Anterior cingulate cortex (tissue), 58 donors: ENCODE data around the gene METAP1D.
A peak's percentile ranks its signal among the peaks of the same experiment; 100 is the strongest.
"Not testable (repeated sequence)": the region's sequence is repeated elsewhere in the genome, so short reads cannot be mapped to it uniquely, and the experiment has no call there.

Experiments used
- DNase-seq, 58 donors: peaks; one replicate each; lab custom pipeline; 2025; lab: John Stamatoyannopoulos, UW

Gene METAP1D

DNA sequence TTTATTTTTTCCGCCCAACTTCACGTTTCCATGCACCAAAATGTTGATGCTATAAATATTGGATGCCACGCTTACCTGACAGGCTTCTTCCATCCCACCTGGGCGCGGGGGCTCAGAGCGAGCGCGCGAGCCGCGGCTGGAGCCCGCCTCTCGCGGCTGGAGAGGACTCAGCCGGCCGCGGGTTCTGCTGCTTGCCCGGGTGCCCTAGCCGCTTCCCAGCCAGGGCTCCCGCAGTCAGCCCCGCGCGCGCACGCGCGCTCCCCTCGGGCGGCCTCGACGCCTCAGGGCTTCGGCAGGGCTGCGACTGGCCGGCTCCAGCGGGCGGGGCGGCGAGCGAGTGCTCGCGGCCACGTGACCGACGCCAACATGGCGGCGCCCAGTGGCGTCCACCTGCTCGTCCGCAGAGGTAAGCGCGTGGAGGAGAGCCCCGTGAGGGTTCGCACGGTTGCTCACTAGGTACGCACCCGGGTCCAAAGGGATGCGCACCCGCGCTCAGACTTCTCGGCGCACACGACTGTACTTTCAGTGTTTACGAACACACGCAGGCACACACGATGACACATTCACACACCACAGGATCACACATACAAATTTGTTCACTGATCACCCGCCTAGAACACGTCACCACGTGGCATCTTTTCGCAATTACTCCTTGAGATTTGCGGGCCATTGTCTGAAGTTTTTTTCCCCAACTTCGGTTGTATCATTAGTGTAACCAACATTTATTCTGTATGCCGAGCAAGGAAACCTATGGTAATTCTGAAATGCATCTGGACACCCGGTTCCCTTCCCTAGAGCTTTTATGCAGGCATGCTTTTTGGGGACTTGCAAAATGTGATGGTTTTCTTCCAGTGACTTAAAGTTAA lies at the start of gene METAP1D:
Gene METAP1D (plus strand): TSS at position 350 of the 866 bp plus-strand sequence. CDS start 17 bp downstream, at position 367.
- peak; percentile 12 to 96 (median 88) for DNase-seq

DNA sequence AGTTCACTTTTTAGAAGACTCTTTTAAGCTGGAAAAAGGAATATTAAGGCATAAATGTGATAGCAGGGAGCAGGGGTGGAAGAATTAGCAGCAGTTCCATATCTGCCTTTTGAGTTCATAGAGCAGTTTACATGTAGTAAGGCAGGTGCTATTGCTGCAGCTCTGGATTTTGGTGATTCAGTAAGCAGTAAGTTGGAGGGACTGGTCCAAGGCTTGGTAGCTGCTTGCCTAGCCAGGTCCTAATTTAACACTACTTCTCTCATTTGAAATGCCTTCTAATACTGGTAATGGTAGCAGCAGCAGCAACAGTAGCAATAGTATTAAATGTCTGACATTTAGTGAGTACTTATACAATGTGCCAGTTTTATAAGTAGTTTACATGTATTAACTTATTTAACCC lies 47.5 kb upstream of the METAP1D start:
- DNase-seq = no peak

DNA sequence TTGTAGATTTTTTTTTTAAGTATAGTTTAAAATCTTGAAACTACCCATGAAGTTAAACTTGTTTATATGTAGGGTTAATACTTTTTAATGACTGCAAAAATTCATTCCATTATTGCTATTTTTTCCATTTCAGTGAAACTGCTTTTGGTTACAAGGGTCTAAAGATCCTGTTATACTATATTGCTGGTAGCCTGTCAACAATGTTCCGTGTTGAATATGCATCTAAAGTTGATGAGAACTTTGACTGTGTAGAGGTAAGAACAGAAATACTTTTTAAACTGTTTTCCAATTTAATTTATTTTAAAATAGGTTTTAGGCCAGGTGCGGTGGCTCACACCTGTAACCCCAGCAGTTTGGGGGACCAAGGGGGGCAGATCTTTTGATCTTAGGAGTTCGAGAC lies 47.0 kb upstream of the METAP1D start:
- no peak for DNase-seq

DNA sequence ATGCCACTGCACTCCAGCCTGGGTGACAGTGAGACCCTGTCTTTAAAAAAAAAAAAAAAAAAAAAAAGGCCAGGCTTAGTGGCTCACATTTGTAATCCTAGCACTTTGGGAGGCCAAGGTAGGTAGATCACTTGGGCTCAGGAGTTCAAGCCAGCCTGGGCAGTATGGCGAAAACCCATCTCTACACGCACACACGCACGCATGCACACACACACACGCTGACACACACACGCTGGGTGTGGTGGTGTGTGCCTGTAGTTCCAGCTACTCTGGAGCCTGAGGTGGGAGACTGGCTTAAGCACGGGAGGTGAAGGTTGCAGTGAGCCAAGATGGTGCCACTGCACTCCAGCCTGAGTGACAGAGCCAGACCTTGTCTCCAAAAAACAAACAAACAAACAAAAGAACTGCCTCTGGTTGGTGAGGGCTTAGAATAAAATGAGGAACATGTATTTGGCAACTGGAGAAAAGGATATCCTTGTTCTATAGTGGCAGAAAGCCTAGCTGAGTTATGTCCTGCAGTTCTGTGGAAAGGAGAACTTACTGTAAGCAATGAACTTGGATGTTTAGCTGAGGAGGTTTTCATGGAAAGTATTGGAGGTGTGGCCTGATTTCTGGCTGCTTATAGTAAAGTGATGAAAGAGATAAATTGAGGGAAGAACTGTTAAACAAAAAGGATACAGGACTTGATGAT lies 43.5 kb upstream of the METAP1D start:
- DNase-seq = peak in 1 of 58 donors; percentile 7

DNA sequence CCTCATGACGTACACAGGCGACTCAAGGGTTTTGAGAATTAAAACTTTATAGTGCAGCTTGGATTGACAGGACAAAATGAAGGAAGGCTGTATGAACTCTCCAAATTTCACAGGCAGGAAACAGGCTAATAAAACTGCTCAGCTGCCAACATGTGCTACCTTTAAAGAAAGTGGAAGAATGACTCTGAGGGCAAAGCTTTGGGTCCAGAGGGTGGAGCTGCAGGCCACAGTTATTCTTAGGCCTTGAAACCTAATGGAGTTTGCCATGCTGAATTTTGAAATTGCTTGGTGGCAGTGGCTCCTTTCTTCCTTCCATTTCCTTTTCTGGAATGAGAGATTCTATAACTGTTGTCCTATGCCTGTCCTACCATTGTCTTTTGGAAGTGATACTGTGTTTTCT lies 42.7 kb upstream of the METAP1D start:
- DNase-seq = no peak

DNA sequence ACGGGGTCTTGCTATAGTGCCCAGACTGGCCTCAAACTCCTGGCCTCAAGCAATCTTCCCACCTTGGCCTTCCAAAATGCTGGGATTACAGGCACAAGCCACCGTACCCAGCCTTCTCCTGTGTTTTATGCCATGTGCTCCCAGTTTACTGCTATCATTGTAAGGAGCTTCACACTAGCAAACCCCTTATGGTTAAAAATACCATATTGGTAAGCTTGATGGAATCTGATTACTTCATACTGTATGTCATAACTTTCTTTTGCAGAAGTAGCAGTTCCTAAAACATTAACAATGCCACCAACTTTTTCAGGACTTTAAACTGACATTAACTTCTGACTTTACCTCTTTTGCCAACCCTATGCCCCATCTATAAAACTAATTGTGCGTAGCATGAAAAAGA lies 41.3 kb upstream of the METAP1D start:
- DNase-seq = no peak

DNA sequence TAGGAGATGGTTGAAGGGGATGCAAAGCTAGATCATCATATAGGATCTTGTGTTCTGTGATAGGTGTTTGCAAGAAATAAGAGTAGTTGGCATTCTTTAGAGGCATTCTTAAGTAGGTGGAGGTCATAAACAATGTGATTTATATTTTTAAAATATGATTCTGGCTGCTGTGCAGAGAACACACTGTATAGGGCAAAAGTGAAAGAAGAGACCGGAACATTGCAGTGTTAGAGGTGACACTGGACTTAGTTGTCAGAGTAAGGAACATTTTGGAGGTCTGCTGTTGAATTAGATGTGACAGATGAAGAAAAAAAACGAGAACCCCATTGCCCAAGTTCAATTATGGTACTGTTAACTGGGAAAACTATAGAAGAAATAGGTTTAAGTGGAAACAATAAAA lies 39.8 kb upstream of the METAP1D start:
- no peak for DNase-seq

DNA sequence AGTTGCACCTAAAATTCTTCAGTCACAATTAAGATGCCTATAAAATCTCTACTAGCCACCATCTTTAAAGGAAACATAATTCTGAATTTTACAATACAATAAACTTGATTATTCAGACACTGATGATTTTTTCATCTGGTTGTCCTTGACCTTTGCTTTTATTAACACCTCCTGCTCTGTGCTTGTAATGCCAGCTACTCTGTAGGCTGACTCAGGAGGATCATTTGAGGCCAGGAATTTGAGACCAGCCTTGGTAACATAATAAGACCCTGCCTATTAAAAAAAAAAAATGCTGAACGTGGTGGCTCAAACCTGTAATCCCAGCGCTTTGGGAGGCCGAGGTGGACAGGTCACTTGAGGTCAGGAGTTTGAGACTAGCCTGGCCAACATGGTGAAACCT lies 39.2 kb upstream of the METAP1D start:
- DNase-seq = no peak

DNA sequence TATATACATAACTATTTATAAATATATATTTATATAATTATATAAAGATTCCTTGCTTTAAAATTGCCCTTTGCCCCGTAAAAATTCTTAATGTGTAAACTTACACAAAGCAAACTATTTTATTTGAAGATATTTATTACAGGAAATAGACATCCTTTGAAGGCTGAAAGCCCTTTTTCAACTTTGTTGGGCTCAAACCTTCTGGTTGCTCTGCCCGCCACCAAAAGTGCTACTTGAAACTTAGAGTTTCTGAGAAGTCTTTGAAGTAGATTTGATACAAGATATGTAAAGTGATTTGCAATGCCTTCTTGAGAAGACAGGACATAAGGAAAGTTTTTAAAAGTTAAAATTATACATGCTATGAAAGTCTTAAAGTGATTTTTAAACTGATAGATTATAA lies 36.6 kb upstream of the METAP1D start:
- DNase-seq = no peak

DNA sequence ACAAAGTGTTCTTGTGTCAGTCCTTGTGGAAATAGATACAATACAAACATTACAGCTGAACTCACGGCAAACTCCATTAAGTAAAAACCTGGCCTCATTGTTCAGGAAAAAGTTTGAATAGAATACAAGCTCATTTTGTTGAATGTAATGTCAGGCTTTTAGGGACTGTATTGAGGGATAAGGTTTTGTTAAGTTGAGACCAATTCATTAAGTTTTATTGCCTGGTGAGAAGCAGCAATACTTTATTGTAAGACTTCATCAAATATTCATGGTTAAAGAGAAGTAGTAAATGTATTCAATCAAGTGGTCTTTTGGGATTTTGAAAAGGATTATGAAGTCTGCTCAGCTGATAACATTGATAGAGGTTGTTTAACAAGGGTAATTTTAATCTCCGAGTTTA lies 35.4 kb upstream of the METAP1D start:
- no peak for DNase-seq

DNA sequence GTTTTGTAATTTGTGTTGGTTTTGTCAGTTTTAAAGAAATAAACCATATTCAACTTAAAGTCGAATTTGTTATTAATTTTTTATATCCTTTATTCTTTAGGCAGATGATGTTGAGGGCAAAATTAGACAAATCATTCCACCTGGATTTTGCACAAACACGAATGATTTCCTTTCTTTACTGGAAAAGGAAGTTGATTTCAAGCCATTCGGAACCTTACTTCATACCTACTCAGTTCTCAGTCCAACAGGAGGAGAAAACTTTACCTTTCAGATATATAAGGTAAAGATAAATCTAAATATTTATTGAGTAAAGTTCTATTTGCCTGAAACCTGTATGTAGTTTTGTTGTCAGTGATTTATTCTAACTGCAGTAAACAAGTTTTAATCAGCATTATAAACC lies 34.5 kb upstream of the METAP1D start:
- no peak for DNase-seq

DNA sequence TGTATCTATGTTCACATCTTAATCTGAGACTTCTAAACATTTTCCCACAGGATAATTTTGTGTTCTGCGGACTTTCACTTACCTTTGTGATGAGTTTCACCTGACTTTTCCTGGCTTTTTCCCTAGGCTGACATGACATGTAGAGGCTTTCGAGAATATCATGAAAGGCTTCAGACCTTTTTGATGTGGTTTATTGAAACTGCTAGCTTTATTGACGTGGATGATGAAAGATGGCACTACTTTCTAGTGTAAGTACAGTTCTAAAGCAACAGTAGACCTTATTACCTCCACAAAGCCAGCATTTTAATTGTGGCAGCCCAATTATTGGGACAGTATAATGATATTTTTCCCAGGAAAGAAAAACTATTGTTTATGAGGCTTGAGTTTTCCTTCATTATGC lies 34.1 kb upstream of the METAP1D start:
- no peak for DNase-seq

DNA sequence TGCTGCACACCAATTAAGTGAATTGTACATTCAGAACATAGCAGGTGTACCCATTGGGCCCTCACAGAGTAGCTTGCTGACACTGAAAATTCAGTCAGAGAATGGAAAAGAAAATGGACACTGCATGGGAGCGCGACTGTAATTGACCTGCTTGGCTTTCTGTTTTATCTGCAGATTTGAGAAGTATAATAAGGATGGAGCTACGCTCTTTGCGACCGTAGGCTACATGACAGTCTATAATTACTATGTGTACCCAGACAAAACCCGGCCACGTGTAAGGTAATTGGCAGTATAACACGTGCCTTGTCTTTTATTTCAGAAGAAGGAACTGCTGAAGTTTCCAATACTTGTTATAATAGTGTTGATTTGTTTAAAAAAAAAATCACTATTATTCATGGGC lies 33.5 kb upstream of the METAP1D start:
- no peak for DNase-seq

DNA sequence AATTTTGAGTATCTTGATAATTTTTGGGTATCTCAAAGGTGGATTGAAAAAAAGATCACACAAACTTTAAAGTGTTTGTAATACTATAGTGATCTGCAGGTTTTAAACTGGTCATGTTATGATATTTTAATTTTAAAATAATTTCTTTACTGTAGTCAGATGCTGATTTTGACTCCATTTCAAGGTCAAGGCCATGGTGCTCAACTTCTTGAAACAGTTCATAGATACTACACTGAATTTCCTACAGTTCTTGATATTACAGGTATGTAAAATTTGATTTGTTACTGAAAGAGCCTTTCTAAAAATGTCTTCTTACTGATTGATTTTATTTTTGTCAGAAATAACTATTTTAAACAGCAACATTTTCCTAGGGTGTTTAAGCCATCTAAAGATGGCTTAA lies 33.1 kb upstream of the METAP1D start:
- DNase-seq = no peak

DNA sequence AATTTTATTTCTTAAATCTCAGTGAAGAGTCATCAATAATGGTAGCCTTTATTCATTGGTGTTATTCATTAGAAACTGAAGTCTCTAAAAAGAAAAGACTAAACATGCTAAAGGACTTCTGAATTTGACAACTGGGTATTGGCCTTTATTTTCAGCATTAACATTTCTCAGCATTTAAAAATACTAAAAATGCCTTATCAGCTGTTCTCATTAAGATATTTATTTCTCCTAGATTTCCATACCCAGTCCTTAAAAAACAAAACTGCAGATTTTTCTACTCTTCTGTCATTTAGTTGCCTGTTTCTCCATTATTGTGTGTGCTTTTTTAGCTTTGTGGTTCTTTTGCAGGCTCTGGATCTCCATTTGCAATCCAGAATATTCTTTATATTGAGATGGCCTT lies 31.2 kb upstream of the METAP1D start:
- DNase-seq = no peak

DNA sequence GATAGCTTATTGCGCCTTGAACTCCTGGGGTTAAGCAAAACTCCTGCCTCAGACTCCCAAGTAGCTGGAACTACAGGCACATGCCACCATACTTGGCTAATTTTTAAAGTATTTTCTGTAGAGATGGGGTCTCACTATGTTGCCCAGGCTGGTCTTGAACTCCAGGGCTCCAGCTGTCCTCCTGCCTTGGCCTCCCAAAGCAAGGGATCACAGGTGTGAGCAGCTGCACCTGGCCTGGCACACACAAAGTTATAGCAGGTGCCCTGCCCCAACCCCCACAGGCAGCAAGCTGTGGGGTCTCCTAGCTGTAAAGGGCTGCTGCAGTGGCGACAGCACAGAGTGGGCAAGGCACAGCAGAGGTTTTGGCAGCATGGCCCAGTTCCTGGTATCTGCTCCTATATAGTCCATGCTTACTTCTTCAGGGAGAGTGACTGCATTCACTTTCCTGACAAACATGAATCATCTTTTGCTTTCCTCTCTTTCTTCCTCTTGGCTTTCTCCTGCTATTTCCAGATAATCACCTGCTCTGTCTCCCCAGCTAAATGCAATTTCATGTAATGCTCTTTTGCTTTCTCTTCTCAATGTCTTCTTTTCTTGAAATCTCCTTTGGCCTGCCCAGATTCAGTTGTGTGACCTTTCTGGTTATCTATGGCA lies 27.3 kb upstream of the METAP1D start:
- DNase-seq = no peak

DNA sequence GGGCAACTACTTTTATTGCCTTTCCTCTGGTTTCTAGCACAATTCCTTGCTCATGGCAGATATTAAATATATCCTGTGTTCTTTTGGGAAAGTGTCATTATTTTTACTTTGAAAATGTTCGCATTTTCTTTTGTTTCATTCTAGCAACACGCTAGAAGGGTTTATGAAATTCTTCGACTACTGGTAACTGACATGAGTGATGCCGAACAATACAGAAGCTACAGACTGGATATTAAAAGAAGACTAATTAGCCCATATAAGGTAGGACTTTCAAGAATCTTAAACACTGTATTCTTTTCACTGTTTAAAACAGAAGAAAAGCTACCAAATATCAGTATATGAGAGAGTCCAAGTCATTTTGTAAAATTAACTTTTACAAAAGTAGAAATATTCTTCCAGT lies 20.6 kb upstream of the METAP1D start:
- no peak for DNase-seq

DNA sequence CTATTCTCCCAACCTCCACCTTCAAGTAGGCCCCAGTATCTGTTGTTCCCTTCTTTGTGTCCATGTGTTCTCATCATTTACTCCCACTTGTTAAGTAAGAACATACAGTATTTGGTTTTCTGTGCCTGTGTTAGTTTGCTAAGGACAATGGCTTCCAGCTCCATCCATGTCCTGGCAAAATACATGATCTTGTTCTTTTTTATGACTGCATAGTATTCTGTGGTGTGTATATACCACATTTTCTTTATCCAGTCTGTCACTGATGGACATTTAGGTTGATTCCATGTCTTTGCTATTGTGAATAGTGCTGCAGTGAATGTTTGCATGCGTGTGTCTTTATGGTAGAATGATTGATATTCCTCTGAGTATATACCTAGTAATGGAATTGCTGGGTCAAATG lies 15.8 kb upstream of the METAP1D start:
- not testable (repeated sequence) for DNase-seq

DNA sequence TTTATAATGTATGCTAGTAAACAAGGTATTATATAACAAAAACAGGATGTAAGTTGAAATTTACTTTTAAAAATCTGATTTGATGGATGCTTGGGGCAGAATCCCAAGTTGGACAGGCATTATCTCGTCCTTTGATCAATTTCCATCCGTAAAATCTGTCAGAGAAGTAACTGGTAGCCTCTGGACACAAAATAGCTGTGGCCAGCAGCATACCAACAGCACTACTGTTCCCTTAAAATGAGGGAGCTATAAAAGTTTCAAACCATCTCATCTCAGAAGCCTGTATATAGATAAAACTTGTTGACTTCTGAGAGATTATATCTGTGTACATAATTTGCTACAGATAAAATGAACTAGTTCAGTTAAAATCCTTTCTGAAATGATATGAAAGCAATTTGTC lies 14.7 kb upstream of the METAP1D start:
- DNase-seq = no peak

DNA sequence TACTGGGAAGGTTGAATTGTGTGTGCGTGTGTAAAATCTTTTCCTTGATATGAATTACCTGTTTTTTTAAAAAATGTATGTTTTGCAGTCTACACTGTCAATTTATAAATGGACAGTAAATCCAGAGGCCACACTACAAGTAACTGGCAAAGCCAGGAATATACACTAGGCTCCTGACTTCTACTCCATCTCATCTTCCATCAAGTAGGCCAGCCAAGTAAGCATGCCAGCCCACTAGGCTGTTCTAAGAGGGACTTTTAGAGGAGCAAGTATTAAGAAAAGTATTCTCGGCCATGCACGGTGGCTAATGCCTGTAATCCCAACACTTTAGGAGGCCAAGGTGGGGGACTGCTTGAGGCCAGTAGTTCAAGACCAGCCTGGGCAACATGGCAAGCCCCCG lies 13.0 kb upstream of the METAP1D start:
- DNase-seq = no peak

DNA sequence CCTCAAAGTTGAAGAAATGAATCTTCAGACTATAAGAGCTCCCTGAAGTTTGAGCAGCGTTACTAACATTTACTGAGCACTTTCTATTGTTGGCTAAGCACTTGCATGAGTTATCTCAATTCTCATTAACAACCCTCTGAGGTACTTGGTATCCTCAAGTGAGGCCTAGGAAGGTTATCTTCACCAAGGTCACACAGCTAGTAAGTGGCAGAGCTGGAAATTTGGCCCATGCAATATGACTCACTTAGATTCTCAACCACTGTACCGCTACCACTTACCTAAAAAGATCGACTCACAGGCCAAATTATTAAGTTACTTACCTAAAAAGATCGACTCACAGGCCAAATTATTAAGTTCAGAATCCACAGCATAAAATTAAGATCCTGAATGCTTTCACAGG lies 8.7 kb upstream of the METAP1D start:
- DNase-seq = no peak

DNA sequence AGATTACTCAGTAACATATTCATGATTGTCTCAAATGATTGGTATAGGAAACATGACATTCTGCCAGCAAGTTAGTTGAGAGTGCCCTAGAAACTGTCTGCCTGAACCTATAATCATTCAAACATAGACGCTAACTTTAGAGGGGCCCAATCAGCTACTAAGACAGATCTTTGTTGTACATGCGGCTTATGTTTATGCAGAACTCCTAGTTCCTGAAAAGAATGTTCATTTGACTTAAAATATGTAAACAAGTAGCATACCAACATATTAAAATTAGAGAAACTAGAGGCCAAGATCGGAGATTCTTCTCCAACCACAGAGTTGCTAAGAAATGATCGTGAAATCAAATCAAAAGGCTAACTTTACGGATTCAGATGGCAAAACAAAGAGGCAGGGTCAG lies 4.2 kb upstream of the METAP1D start:
- DNase-seq = no peak
